Endothelial cell (in vitro differentiated cells): ENCODE data around the gene SCIN. TPM values are rescaled to one million over a fixed set of nuclear protein-coding genes. Genes with fewer than 3 reads are reported as not detected.

Experiments
- DNase-seq: peaks from one replicate; pipeline ENCODE4 v3.0.0; 2021; ENCODE audit warnings: low spot score
- H3K27ac Mint-ChIP-seq: one replicate; pipeline ENCODE4 v1.8.0; 2021; ENCODE audit warnings: mixed read lengths, inconsistent platforms; ENCODE audit not compliant: unreplicated experiment
- H3K27me3 Mint-ChIP-seq: one replicate; pipeline ENCODE4 v1.8.0; 2021; ENCODE audit warnings: mild to moderate bottlenecking, moderate library complexity, mixed read lengths, inconsistent platforms; ENCODE audit not compliant: unreplicated experiment
- H3K36me3 Mint-ChIP-seq: one replicate; pipeline ENCODE4 v1.8.0; 2021; ENCODE audit warnings: mild to moderate bottlenecking, low read depth, mixed read lengths, inconsistent platforms; ENCODE audit not compliant: unreplicated experiment
- H3K4me1 Mint-ChIP-seq: one replicate; pipeline ENCODE4 v1.8.0; 2021; ENCODE audit warnings: mild to moderate bottlenecking, mixed read lengths, inconsistent platforms; ENCODE audit not compliant: unreplicated experiment
- H3K4me3 Mint-ChIP-seq: one replicate; pipeline ENCODE4 v1.8.0; 2021; ENCODE audit warnings: mild to moderate bottlenecking, mixed read lengths, inconsistent platforms; ENCODE audit not compliant: unreplicated experiment
- H3K9me3 Mint-ChIP-seq: one replicate; pipeline ENCODE4 v1.8.0; 2021; ENCODE audit warnings: mixed read lengths, inconsistent platforms; ENCODE audit not compliant: unreplicated experiment
- CTCF ChIP-seq: fragments of 200-600 bp; sonication (generic); IDR thresholded peaks from one replicate; pipeline ENCODE4 v1.5.0; 2021; ENCODE audit warnings: antibody characterized with exemption; ENCODE audit not compliant: unreplicated experiment
- total RNA-seq: library from RNA; stranded (reverse); fragmentation: NEBNext Ultra II Directional; extraction: Animal tissue kit (Norgen Biotek cat#: 25700); gene quantifications from one replicate; pipeline ENCODE4 v1.2.1, GENCODE V29; 2021; ENCODE audit not compliant: unreplicated experiment

SCIN gene
- total RNA-seq, 1 donor from 2014 or later = 8.2 TPM

GRCh38 chr7:12549106-12549505, 21.4 kb upstream of the SCIN start:
- Mint-ChIP-seq H3K27me3 (no peaks in the 10 kb centered on the region), H3K4me1 (no peaks in the 10 kb centered on the region), H3K36me3 (no peaks in the 10 kb centered on the region), H3K4me3 (no peak overlapping the region), H3K27ac (no peak overlapping the region), H3K9me3 (no peaks in the 10 kb centered on the region)
- no peak for TF ChIP-seq CTCF
- no peak for DNase-seq

- H3K9me3 Mint-ChIP-seq = no peaks in the 10 kb centered on the region
- no peak for DNase-seq
These were observed 19.6 kb upstream of the SCIN start for GRCh38 chr7:12550956-12551355.

DNA sequence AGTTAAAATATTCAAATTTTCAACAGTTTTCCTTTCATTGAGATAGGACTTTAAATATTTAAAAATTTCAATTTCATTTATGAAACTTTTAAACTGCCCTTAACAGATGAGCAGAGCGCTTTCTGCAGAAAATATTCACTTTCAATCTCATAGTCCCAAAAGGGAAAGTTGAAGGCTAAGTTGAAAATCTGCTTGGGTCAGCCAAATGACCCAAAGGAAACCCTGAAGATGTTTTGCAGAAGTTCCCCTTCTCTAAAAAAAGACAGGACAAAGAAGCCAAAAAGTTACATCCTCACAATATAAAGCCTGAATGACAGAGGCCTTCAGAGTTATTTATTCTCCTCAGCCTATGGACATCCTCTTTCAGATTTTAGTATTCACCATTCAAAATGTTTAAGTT, 17.6 kb upstream of the SCIN start:
- no peaks in the 10 kb centered on the region for H3K27me3 Mint-ChIP-seq
- no peaks in the 10 kb centered on the region for H3K4me1 Mint-ChIP-seq
- H3K4me3 Mint-ChIP-seq = no peak overlapping the region
- DNase-seq = no peak
- peaks cover 4% of the 10 kb centered on the region for H3K9me3 Mint-ChIP-seq
- TF ChIP-seq CTCF = no peak
- no peaks in the 10 kb centered on the region for H3K36me3 Mint-ChIP-seq
- no peak overlapping the region for H3K27ac Mint-ChIP-seq

More at GRCh38 chr7:12550956-12551355, 19.6 kb upstream of the SCIN start:
- H3K27me3 Mint-ChIP-seq = no peaks in the 10 kb centered on the region
- H3K36me3 Mint-ChIP-seq = no peaks in the 10 kb centered on the region
- TF ChIP-seq CTCF = no peak
- H3K27ac Mint-ChIP-seq = no peak overlapping the region
- H3K4me1 Mint-ChIP-seq = no peaks in the 10 kb centered on the region
- no peak overlapping the region for H3K4me3 Mint-ChIP-seq

DNA sequence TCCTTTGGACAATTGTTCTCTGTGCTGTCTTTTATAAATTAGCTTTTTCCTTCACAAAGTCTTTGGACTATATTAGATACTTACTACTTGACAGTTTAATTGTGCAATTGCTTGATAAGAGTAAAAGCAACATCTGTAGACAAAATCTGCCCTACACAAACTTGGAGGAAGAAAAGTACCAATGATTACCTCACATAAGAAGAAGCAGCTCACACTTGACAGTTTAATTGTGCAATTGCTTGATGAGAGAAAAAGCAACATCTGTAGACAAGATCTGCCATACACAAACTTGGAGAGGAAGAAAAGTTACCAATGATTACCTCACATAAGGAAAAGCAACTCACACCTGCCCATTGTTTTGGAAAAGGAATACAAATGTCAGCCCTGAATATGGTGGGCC, 17.1 kb upstream of the SCIN start:
- no peak for DNase-seq
- no peak for TF ChIP-seq CTCF
- H3K36me3 Mint-ChIP-seq = no peaks in the 10 kb centered on the region
- no peak overlapping the region for H3K27ac Mint-ChIP-seq
- no peaks in the 10 kb centered on the region for H3K27me3 Mint-ChIP-seq
- H3K4me3 Mint-ChIP-seq = no peak overlapping the region
- peaks cover 4% of the 10 kb centered on the region for H3K9me3 Mint-ChIP-seq
- no peaks in the 10 kb centered on the region for H3K4me1 Mint-ChIP-seq

GRCh38 chr7:12554351-12554750, 16.2 kb upstream of the SCIN start:
- H3K4me1 Mint-ChIP-seq = no peaks in the 10 kb centered on the region
- TF ChIP-seq CTCF = no peak
- no peaks in the 10 kb centered on the region for H3K27me3 Mint-ChIP-seq
- no peaks in the 10 kb centered on the region for H3K36me3 Mint-ChIP-seq
- no peak for DNase-seq
- H3K4me3 Mint-ChIP-seq = no peak overlapping the region
- H3K9me3 Mint-ChIP-seq = peaks cover 4% of the 10 kb centered on the region
- no peak overlapping the region for H3K27ac Mint-ChIP-seq
